ENCODE measurements around the gene KCNH2.
"Not testable (repeated sequence)": the region's sequence is repeated elsewhere in the genome, so short reads cannot be mapped to it uniquely, and the experiment has no call there.

The KCNH2 gene

GRCh38 chr7:151012031-151012692 lies 34.0 kb upstream of the KCNH2 start:
- DNase-seq = no peak

GRCh38 chr7:151011616-151012015 lies 33.5 kb upstream of the KCNH2 start:
- not testable (repeated sequence) for DNase-seq

GRCh38 chr7:151011097-151011409 lies 32.9 kb upstream of the KCNH2 start:
- no peak for DNase-seq

- DNase-seq = no peak
Observed at GRCh38 chr7:151010307-151011096, 32.4 kb upstream of the KCNH2 start.

- DNase-seq = no peak
Observed at GRCh38 chr7:151010037-151010306, 31.9 kb upstream of the KCNH2 start.

GRCh38 chr7:151009327-151010036 lies 31.4 kb upstream of the KCNH2 start:
- DNase-seq = no peak

GRCh38 chr7:151008511-151009323 lies 30.6 kb upstream of the KCNH2 start:
- DNase-seq = no peak

GRCh38 chr7:151008143-151008510 lies 30.0 kb upstream of the KCNH2 start:
- DNase-seq = no peak

GRCh38 chr7:151007469-151007898 lies 29.4 kb upstream of the KCNH2 start:
- no peak for DNase-seq

GRCh38 chr7:151006590-151007300 lies 28.6 kb upstream of the KCNH2 start:
- DNase-seq = no peak

GRCh38 chr7:151005566-151005965 lies 27.4 kb upstream of the KCNH2 start:
- no peak for DNase-seq

GRCh38 chr7:151003572-151003971 lies 25.5 kb upstream of the KCNH2 start:
- peak; percentile 83 for DNase-seq

GRCh38 chr7:151001546-151001945 lies 23.4 kb upstream of the KCNH2 start:
- no peak for DNase-seq

- no peak for DNase-seq
Observed at GRCh38 chr7:151000897-151001495, 22.9 kb upstream of the KCNH2 start.

- DNase-seq = no peak
Observed at GRCh38 chr7:150999497-151000230, 21.5 kb upstream of the KCNH2 start.

- no peak for DNase-seq
Observed at GRCh38 chr7:150999001-150999400, 20.9 kb upstream of the KCNH2 start.

- DNase-seq = no peak
Observed at GRCh38 chr7:150998341-150998740, 20.2 kb upstream of the KCNH2 start.

- no peak for DNase-seq
Observed at GRCh38 chr7:150997817-150998216, 19.7 kb upstream of the KCNH2 start.

GRCh38 chr7:150997075-150997511 lies 19.0 kb upstream of the KCNH2 start:
- no peak for DNase-seq

GRCh38 chr7:150996376-150997074 lies 18.4 kb upstream of the KCNH2 start:
- DNase-seq = no peak

Measured in NCI-H345 (cell line).